H1 (cell line): ENCODE measurements around the gene LTA. TPM values are rescaled to one million over a fixed set of nuclear protein-coding genes. Genes with fewer than 3 reads are reported as not detected.
A peak's percentile ranks its signal among the peaks of the same experiment; 100 is the strongest.

Source experiments
- CTCF ChIA-PET: fragments of 300-600 bp; sonication (Branson Sonifier 250); formaldehyde crosslinking; loops from one replicate; lab custom pipeline; 2021; ENCODE audit not compliant: partially characterized antibody; lab: Charles Lee
- POLR2A ChIA-PET: fragments of 300-600 bp; sonication (Branson Sonifier 250); formaldehyde crosslinking; loops from one replicate; lab custom pipeline; 2021; ENCODE audit warnings: inconsistent platforms; ENCODE audit not compliant: partially characterized antibody; lab: Charles Lee
- DNase-seq, 2 experiments: peaks; one replicate each; pipeline versions ENCODE4 v3.0.0 to v3.0.0-alpha.2; 2010 to 2022; ENCODE audit warnings: low spot score in 2 of 2, low read depth in 1 of 2, mixed read lengths in 1 of 2
- FAIRE-seq: peaks from 2 replicates; lab custom pipeline; 2011; peaks lifted over from hg19 to GRCh38; lab: Jason Lieb, UNC
- H2AFZ ChIP-seq: 2 replicates; pipeline ENCODE4 v1.8.1; 2012; ENCODE audit warnings: low read length, inconsistent platforms
- H2AK5ac ChIP-seq: 2 replicates; pipeline ENCODE4 v1.6.1; 2013; ENCODE audit warnings: low read depth, low read length
- H2BK120ac ChIP-seq: replicated peaks from 2 replicates; pipeline ENCODE3; 2013; ENCODE audit warnings: low read depth, low read length, inconsistent platforms
- H2BK12ac ChIP-seq: 2 replicates; pipeline ENCODE4 v1.6.1; 2013; ENCODE audit warnings: low read depth, low read length
- H2BK15ac ChIP-seq: 2 replicates; pipeline ENCODE4 v1.6.1; 2013; ENCODE audit warnings: low read length
- H2BK20ac ChIP-seq: 2 replicates; pipeline ENCODE4 v1.6.1; 2013; ENCODE audit warnings: low read length
- H2BK5ac ChIP-seq: 2 replicates; pipeline ENCODE4 v1.6.1; 2013; ENCODE audit warnings: low read depth, low read length
- H3K14ac ChIP-seq: 2 replicates; pipeline ENCODE4 v1.6.1; 2013; ENCODE audit warnings: inconsistent platforms; ENCODE audit not compliant: insufficient read length
- H3K18ac ChIP-seq: 2 replicates; pipeline ENCODE4 v1.6.1; 2013; ENCODE audit warnings: low read length; ENCODE audit errors: extremely low read depth
- H3K23ac ChIP-seq: 2 replicates; pipeline ENCODE4 v1.6.1; 2013; ENCODE audit warnings: inconsistent platforms; ENCODE audit not compliant: insufficient read length
- H3K23me2 ChIP-seq: 2 replicates; pipeline ENCODE4 v1.6.1; 2013; ENCODE audit warnings: low read depth, low read length
- H3K27ac ChIP-seq: 2 replicates; pipeline ENCODE4 v1.6.1; 2011; ENCODE audit warnings: low read depth, low read length, inconsistent platforms
- H3K27me3 ChIP-seq, 4 experiments: replicated peaks in 1 of 4; 1 replicate in 1 of 4; 2 replicates in 3 of 4; pipeline versions ENCODE4 v1.6.1 to v1.8.1; 2011 to 2013; ENCODE audit warnings: low read length in 3 of 4, mild to moderate bottlenecking in 3 of 4, inconsistent platforms in 2 of 4, mixed read lengths in 2 of 4, moderate library complexity in 1 of 4; ENCODE audit not compliant: control insufficient read depth in 3 of 4, insufficient read depth in 3 of 4; ENCODE audit errors: extremely low read depth in 1 of 4
- H3K36me3 ChIP-seq, 4 experiments: 2 replicates each; pipeline versions ENCODE4 v1.6.1 to v1.8.1; 2011 to 2013; ENCODE audit warnings: mild to moderate bottlenecking in 4 of 4, low read length in 3 of 4, moderate library complexity in 2 of 4, control low read depth in 1 of 4, inconsistent platforms in 1 of 4; ENCODE audit not compliant: insufficient read depth in 4 of 4, control insufficient read depth in 2 of 4
- H3K4ac ChIP-seq: replicated peaks from 2 replicates; pipeline ENCODE3; 2013; ENCODE audit warnings: low read length, low read depth, mixed read lengths, inconsistent platforms; ENCODE audit not compliant: insufficient read length
- H3K4me1 ChIP-seq, 4 experiments: replicated peaks in 1 of 4; 1 replicate in 1 of 4; 2 replicates in 3 of 4; pipeline versions ENCODE4 v1.6.1 to v1.8.1; 2011 to 2013; ENCODE audit warnings: low read length in 3 of 4, inconsistent platforms in 2 of 4, mixed read lengths in 1 of 4; ENCODE audit not compliant: insufficient read depth in 4 of 4, control insufficient read depth in 3 of 4
- H3K4me2 ChIP-seq, 2 experiments: 2 replicates each; pipeline versions ENCODE4 v1.6.1 to v1.8.1; 2011 to 2013; ENCODE audit warnings: low read depth in 2 of 2, low read length in 2 of 2, control low read depth in 1 of 2, inconsistent platforms in 1 of 2, mild to moderate bottlenecking in 1 of 2; ENCODE audit not compliant: insufficient read depth in 1 of 2
- H3K4me3 ChIP-seq, 4 experiments: fragments of 200-600, 300-600 bp in 1 of 4; sonication (generic), shearing (Covaris generic), sonication (Bioruptor Twin) in 1 of 4; 2 replicates each; pipeline versions ENCODE4 v1.5.1 to v1.8.1; 2011 to 2016; ENCODE audit warnings: low read length in 4 of 4, low read depth in 3 of 4, control low read depth in 2 of 4, inconsistent platforms in 2 of 4, mild to moderate bottlenecking in 2 of 4, mixed read lengths in 1 of 4, moderate library complexity in 1 of 4; ENCODE audit not compliant: insufficient read depth in 2 of 4; ENCODE audit errors: extremely low read depth in 1 of 4
- H3K56ac ChIP-seq: replicated peaks from 2 replicates; pipeline ENCODE3; 2013; ENCODE audit warnings: low read depth, mild to moderate bottlenecking, mixed read lengths, low read length, inconsistent platforms; ENCODE audit not compliant: insufficient read length
- H3K79me1 ChIP-seq: 2 replicates; pipeline ENCODE4 v1.6.1; 2013; ENCODE audit warnings: low read depth, low read length, control low read depth
- H3K79me2 ChIP-seq, 2 experiments: 2 replicates each; pipeline versions ENCODE4 v1.6.1 to v1.8.1; 2012 to 2013; ENCODE audit warnings: low read length in 2 of 2, mild to moderate bottlenecking in 2 of 2, inconsistent platforms in 1 of 2; ENCODE audit not compliant: insufficient read depth in 2 of 2, control insufficient read depth in 1 of 2
- H3K9ac ChIP-seq, 4 experiments: replicated peaks in 1 of 4; 1 replicate in 1 of 4; 2 replicates in 3 of 4; pipeline versions ENCODE4 v1.6.1 to v1.8.1; 2011 to 2013; ENCODE audit warnings: low read depth in 3 of 4, low read length in 3 of 4, control low read depth in 2 of 4, mild to moderate bottlenecking in 2 of 4, moderate library complexity in 2 of 4, inconsistent platforms in 1 of 4; ENCODE audit errors: extremely low read depth in 1 of 4
- H3K9me3 ChIP-seq, 2 experiments: 2 replicates each; pipeline versions ENCODE4 v1.6.1 to v1.8.1; 2012 to 2013; ENCODE audit warnings: mild to moderate bottlenecking in 2 of 2, moderate library complexity in 2 of 2, control low read depth in 1 of 2, inconsistent platforms in 1 of 2, low read depth in 1 of 2, low read length in 1 of 2, mixed read lengths in 1 of 2; ENCODE audit not compliant: insufficient read depth in 2 of 2
- H4K20me1 ChIP-seq, 2 experiments: replicated peaks in 1 of 2; 2 replicates each; pipeline versions ENCODE3 to v1.8.1; 2011 to 2013; ENCODE audit warnings: inconsistent platforms in 2 of 2, low read length in 2 of 2, mild to moderate bottlenecking in 1 of 2; ENCODE audit not compliant: insufficient read depth in 2 of 2, control insufficient read depth in 1 of 2
- H4K5ac ChIP-seq: 2 replicates; pipeline ENCODE4 v1.6.1; 2013; ENCODE audit warnings: low read length, low read depth, mixed read lengths, inconsistent platforms; ENCODE audit not compliant: insufficient read length
- H4K8ac ChIP-seq: 2 replicates; pipeline ENCODE4 v1.8.0; 2013; ENCODE audit warnings: mild to moderate bottlenecking, moderate library complexity, low read length, inconsistent platforms; ENCODE audit not compliant: insufficient read depth; ENCODE audit errors: extremely low read depth
- H4K91ac ChIP-seq: replicated peaks from 2 replicates; pipeline ENCODE3; 2013; ENCODE audit warnings: low read length, mixed read lengths, inconsistent platforms; ENCODE audit not compliant: insufficient read length
- BCL11A ChIP-seq, 2 experiments: IDR thresholded peaks; one replicate each; pipeline ENCODE4 v1.6.1; 2011; ENCODE audit warnings: low read depth in 2 of 2, low read length in 2 of 2, mild to moderate bottlenecking in 2 of 2
- CBX8 ChIP-seq: fragments of 300-800, 300-1000 bp; sonication (generic); IDR thresholded peaks from 2 replicates; pipeline ENCODE4 v1.7.1; 2016; ENCODE audit warnings: low read depth, low read length, borderline replicate concordance
- HDAC6 ChIP-seq: IDR thresholded peaks from one replicate; pipeline ENCODE4 v1.7.1; 2012; ENCODE audit warnings: low read depth, mild to moderate bottlenecking, inconsistent platforms, low read length, moderate library complexity
- MAX ChIP-seq: IDR thresholded peaks from 2 replicates; pipeline ENCODE4 v1.6.1; 2012; ENCODE audit warnings: inconsistent platforms
- RNF2 ChIP-seq: fragments of 200-900, 300-1000 bp; sonication (generic); IDR thresholded peaks from 2 replicates; pipeline ENCODE4 v1.7.1; 2016; ENCODE audit warnings: borderline replicate concordance, low read depth, mild to moderate bottlenecking, antibody characterized with exemption, low read length; ENCODE audit not compliant: poor library complexity, severe bottlenecking; ENCODE audit errors: missing control alignments
- USF2 ChIP-seq: IDR thresholded peaks from 2 replicates; pipeline ENCODE4 v1.6.1; 2011; ENCODE audit warnings: low read length, improper control_type of control experiment
- ZNF274 ChIP-seq: IDR thresholded peaks from 2 replicates; pipeline ENCODE4 v1.7.0; 2012; ENCODE audit warnings: low read length, borderline replicate concordance; ENCODE audit errors: extremely low read depth
- WGBS, 2 experiments: shearing (Covaris generic) in 1 of 2; methylation state at CpG; one replicate each; pipeline versions ENCODE4 v1.1.6 to v1.1.7; 2013 to 2015; ENCODE audit warnings: low lambda C conversion rate in 2 of 2, mixed read lengths in 2 of 2, inconsistent platforms in 1 of 2, low coverage in 1 of 2, missing lambda C conversion rate in 1 of 2; ENCODE audit not compliant: insufficient replicate concordance in 2 of 2, insufficient coverage in 1 of 2, insufficient read length in 1 of 2; ENCODE audit errors: extremely low coverage in 1 of 2, missing lambda C conversion rate in 1 of 2; 5-methylcytosine and 5-hydroxymethylcytosine counted together
- long read RNA-seq, 2 experiments: library from RNA in 1 of 2; library from capped mRNA in 1 of 2; stranded (forward); transcript quantifications; one replicate each; pipeline ENCODE4 v2.0.0, GENCODE V29; 2021; ENCODE audit warnings: inconsistent platforms in 1 of 2
- polyA minus RNA-seq, 3 experiments: library from RNA; depleted of rRNA, polyadenylated mRNA; stranded (reverse); fragments of >200 nt; gene quantifications; 1 replicate in 2 of 3; 2 replicates in 1 of 3; pipeline ENCODE4 v1.2.3, GENCODE V29; 2011
- polyA plus RNA-seq, 7 experiments: library from polyadenylated mRNA; depleted of rRNA in 3 of 7; stranded (reverse) in 5 of 7; unstranded in 2 of 7; fragments of >200 nt in 5 of 7; fragments of 200-250 nt in 2 of 7; gene quantifications; 1 replicate in 5 of 7; 2 replicates in 1 of 7; 4 replicates in 1 of 7; pipeline versions ENCODE4 v1.2.1 to v1.2.3, GENCODE V29; 2011 to 2013; ENCODE audit warnings: missing spikeins in 2 of 7, mixed read lengths in 2 of 7
- total RNA-seq: library from RNA; stranded (reverse); fragmentation: NEBNext Ultra II Directional; extraction: Animal tissue kit (Norgen Biotek cat#: 25700); gene quantifications from 2 replicates; pipeline ENCODE4 v1.2.1, GENCODE V29; 2021

The LTA gene
- total RNA-seq (not detected in 2 replicates), polyA plus RNA-seq (2011; rRNA removed) (not detected in 2 replicates), polyA minus RNA-seq (2011; rRNA and poly(A)+ RNA removed) (not detected in 2 replicates)
- 0.05 TPM for polyA plus RNA-seq (2011; cell fraction: cytosol; rRNA removed)
- polyA plus RNA-seq (2011; cell fraction: nucleus; rRNA removed) = 0.21 TPM
- polyA plus RNA-seq (2012, experiment 1 of 2) = not detected in 4 replicates
- not detected for polyA plus RNA-seq (2012, experiment 2 of 2)
- 0.08 TPM for polyA plus RNA-seq (2013, experiment 1 of 2)
- polyA plus RNA-seq (2013, experiment 2 of 2) = not detected
- not detected for polyA minus RNA-seq (2011; cell fraction: cytosol; rRNA and poly(A)+ RNA removed)
- polyA minus RNA-seq (2011; cell fraction: nucleus; rRNA and poly(A)+ RNA removed) = not detected
- long read RNA-seq, experiment 1 = 0 reads
- long read RNA-seq, experiment 2 = 0 reads

- Histone ChIP-seq H2BK15ac (no peak within 1 kb of the TSS), H3K79me2 (no peaks in the 10 kb centered on the region), H3K23me2 (peaks cover 3% of the 10 kb centered on the region; the same call in 1 of the 2 replicates), H3K36me3 (no peaks in the 10 kb centered on the region), H3K4me3 (no peak within 1 kb of the TSS), H3K4me2 (no peak within 1 kb of the TSS), H3K4me1 (no peaks in the 10 kb centered on the region; a peak in 2 of 7 replicates), H3K14ac (no peak within 1 kb of the TSS), H3K27ac (no peak within 1 kb of the TSS), H3K9me3 (no peaks in the 10 kb centered on the region), H4K20me1 (no peaks in the 10 kb centered on the region), H3K4ac (no peak within 1 kb of the TSS), H3K23ac (no peak within 1 kb of the TSS), H3K9ac (no peak within 1 kb of the TSS), H4K5ac (no peak within 1 kb of the TSS), H2BK5ac (no peak within 1 kb of the TSS), H2BK12ac (no peak within 1 kb of the TSS), H4K8ac (peak within 1 kb of the TSS; percentile 1; the same call in 1 of the 2 replicates), H3K79me1 (no peaks in the 10 kb centered on the region), H3K56ac (no peak within 1 kb of the TSS), H2AK5ac (no peak within 1 kb of the TSS; the same call in 1 of the 2 replicates), H4K91ac (no peak within 1 kb of the TSS), H2AFZ (no peak within 1 kb of the TSS), H3K27me3 (no peaks in the 10 kb centered on the region), H2BK20ac (no peak within 1 kb of the TSS), H2BK120ac (no peak within 1 kb of the TSS), H3K18ac (no peak within 1 kb of the TSS)
- ChIA-PET POLR2A (interaction anchor here (12.2 kb wide), 1 partner anchor 11 kb away, joined by 110 read pairs; no protein-coding TSS in a partner anchor), CTCF (interaction anchor here (0.6 to 19.2 kb wide), 3 partner anchors 20 to 33 kb away, joined by 5 to 640 read pairs (median 29); partner anchors contain the start of genes LST1, LTB and NCR3)
- 83% methylated on average over 22 of the region's 27 CpGs; no CpG with 5 or more reads in 1 of the 2 experiments for WGBS, 2 experiments
- DNase-seq (no peak), FAIRE-seq (no peak)
- TF ChIP-seq HDAC6 (no peak), USF2 (no peak), CBX8 (no peak), RNF2 (no peak), MAX (no peak), ZNF274 (no peak), BCL11A (IDR thresholded peaks at IDR 0.05; ENCODE audit: low read depth in 2 of 2, low read length in 2 of 2) (no peak)
These were observed at the start of gene LTA for GRCh38 chr6:31572041-31572911. LTA (plus strand) TSS chr6:31572289; CDS start chr6:31572743, 454 bp downstream.
